SK-N-SH treated with all-trans-retinoic acid at 6 μM for 48 hours (cell line): ENCODE measurements around the gene MYEOV.

ENCODE experiments used
- PATZ1 ChIP-seq: fragments of 250-450 bp; sonication (Bioruptor Pico); IDR thresholded peaks from 2 replicates; pipeline ENCODE4 v1.8.0; 2020; ENCODE audit warnings: mild to moderate bottlenecking, moderate library complexity, borderline replicate concordance
- ZFP3 ChIP-seq: fragments of 250-450 bp; sonication (Bioruptor Pico); IDR thresholded peaks from 2 replicates; pipeline ENCODE4 v1.5.0; 2020; ENCODE audit warnings: mild to moderate bottlenecking, moderate library complexity
- ZNF565 ChIP-seq: fragments of 450-650 bp; formaldehyde crosslinking; conservative IDR thresholded peaks from 2 replicates; pipeline ENCODE4 v1.5.0; 2020; ENCODE audit warnings: low read depth, mild to moderate bottlenecking, moderate library complexity
- ZNF70 ChIP-seq: fragments of 450-650 bp; formaldehyde crosslinking; IDR thresholded peaks from 2 replicates; pipeline ENCODE4 v1.5.0; 2020; ENCODE audit warnings: mild to moderate bottlenecking, moderate library complexity

- TF ChIP-seq ZNF70 (CRISPR knock-in tag) (no peak), ZFP3 (no peak), PATZ1 (CRISPR knock-in tag) (no peak), ZNF565 (CRISPR knock-in tag) (no peak)
Observed at GRCh38 chr11:69275178-69275577, 18.8 kb upstream of the MYEOV start.
